Activated CD4-positive, alpha-beta memory T cell treated with anti-CD3 and anti-CD28 coated beads, Interleukin-2, amount 10 ng/mL, durations not matched to agents 7 days and 5 days (primary cell): ENCODE data around the gene TKTL1. TPM values are rescaled to one million over a fixed set of nuclear protein-coding genes. Genes with fewer than 3 reads are reported as not detected.
A peak's percentile ranks its signal among the peaks of the same experiment; 100 is the strongest.

Experiments
- CTCF ChIA-PET: fragments of 350-600 bp; sonication (Branson Sonifier 250); formaldehyde crosslinking; loops from one replicate; lab custom pipeline; 2021; ENCODE audit warnings: antibody characterized with exemption, inconsistent platforms; lab: Charles Lee
- POLR2A ChIA-PET: fragments of 350-600 bp; sonication (Branson Sonifier 250); formaldehyde crosslinking; loops from one replicate; lab custom pipeline; 2021; ENCODE audit warnings: antibody characterized with exemption; lab: Charles Lee
- DNase-seq: peaks from one replicate; pipeline ENCODE4 v3.0.0-alpha.2; 2020
- H3K27ac Mint-ChIP-seq: one replicate; pipeline ENCODE4 v1.8.0; 2021; ENCODE audit warnings: mild to moderate bottlenecking, mixed read lengths
- H3K27me3 Mint-ChIP-seq: one replicate; pipeline ENCODE4 v1.8.0; 2021; ENCODE audit warnings: mixed read lengths
- H3K36me3 Mint-ChIP-seq: one replicate; pipeline ENCODE4 v1.8.0; 2021; ENCODE audit warnings: low read depth, mixed read lengths
- H3K4me1 Mint-ChIP-seq: one replicate; pipeline ENCODE4 v1.8.0; 2021; ENCODE audit warnings: mixed read lengths
- H3K4me3 Mint-ChIP-seq: one replicate; pipeline ENCODE4 v1.8.0; 2021; ENCODE audit warnings: mild to moderate bottlenecking, mixed read lengths
- H3K9me3 Mint-ChIP-seq: one replicate; pipeline ENCODE4 v1.8.0; 2021; ENCODE audit warnings: mixed read lengths
- total RNA-seq, 2 experiments: library from RNA; stranded (reverse); gene quantifications; one replicate each; pipeline ENCODE4 v1.2.3, GENCODE V29; 2021

The TKTL1 gene
- total RNA-seq, 2 experiments from 2014 or later = 0.85 to 2.0 TPM

DNA sequence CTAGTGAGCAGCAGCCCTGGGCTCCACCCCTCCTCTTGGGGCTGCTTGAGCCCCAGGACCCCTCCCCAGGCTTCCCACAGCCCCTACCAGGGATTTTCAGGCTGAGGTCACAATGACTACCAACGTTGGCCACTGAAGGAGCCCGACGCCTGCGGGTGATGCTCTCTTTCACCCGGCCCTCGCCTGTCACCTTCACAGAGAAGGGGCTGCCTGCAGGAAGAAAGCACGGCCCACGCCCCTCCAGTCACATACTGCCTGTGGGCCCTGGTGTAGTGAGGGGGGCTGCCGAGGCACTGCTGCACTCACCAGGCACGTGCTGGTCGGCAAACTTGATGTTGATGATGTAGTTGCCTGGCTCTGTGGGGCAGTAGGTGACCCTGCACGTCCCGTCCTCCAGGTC is 56.9 kb downstream of the TKTL1 start:
- peak overlapping the region; percentile 13 for H3K4me3 Mint-ChIP-seq
- ChIA-PET POLR2A (interaction anchor here (1.0 to 1.7 kb wide), 5 partner anchors 8 to 29 kb away, joined by 3 to 7 read pairs (median 4); no protein-coding TSS in a partner anchor), CTCF (no interaction called here)
- no peaks in the 10 kb centered on the region for H3K27me3 Mint-ChIP-seq
- H3K4me1 Mint-ChIP-seq = peaks cover 82% of the 10 kb centered on the region
- DNase-seq = no peak
- no peaks in the 10 kb centered on the region for H3K9me3 Mint-ChIP-seq
- H3K27ac Mint-ChIP-seq = peak overlapping the region; percentile 85
- H3K36me3 Mint-ChIP-seq = peaks cover 51% of the 10 kb centered on the region

- peak overlapping the region; percentile 85 for H3K27ac Mint-ChIP-seq
- no peaks in the 10 kb centered on the region for H3K9me3 Mint-ChIP-seq
- POLR2A ChIA-PET = interaction anchor here (0.7 to 1.4 kb wide), 2 partner anchors 18 to 20 kb away, joined by 3 read pairs; no protein-coding TSS in a partner anchor
- CTCF ChIA-PET = no interaction called here
- peaks cover 54% of the 10 kb centered on the region for H3K36me3 Mint-ChIP-seq
- DNase-seq = no peak
- H3K27me3 Mint-ChIP-seq = no peaks in the 10 kb centered on the region
- peaks cover 83% of the 10 kb centered on the region for H3K4me1 Mint-ChIP-seq
- H3K4me3 Mint-ChIP-seq = no peak overlapping the region
Measured at GRCh38 chrX:154353172-154353843, 57.7 kb downstream of the TKTL1 start.

DNA sequence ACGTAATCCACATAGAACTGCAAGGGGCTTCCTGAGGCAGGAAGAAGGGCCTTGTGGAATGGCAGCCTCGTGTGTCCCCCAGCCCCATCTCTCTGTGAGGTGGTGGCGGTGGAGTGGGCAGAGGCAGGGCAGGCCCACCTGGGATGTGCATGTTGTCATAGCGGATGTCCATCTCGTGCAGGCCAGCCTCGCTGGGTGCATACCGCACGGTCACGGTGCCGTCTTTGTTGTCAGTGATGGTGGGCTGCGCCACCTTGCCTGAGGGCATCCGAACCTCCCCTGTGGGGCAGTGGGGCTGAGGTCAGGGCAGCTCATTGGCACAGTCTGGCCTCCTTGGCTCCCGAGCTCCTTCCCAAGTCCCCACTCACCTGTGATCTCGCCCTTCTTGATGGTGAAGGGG is 58.4 kb downstream of the TKTL1 start:
- no peaks in the 10 kb centered on the region for H3K27me3 Mint-ChIP-seq
- CTCF ChIA-PET = no interaction called here
- DNase-seq = no peak
- POLR2A ChIA-PET = interaction anchor here (1.4 to 2.4 kb wide), 2 partner anchors 11 to 19 kb away, joined by 3 to 7 read pairs; no protein-coding TSS in a partner anchor
- peaks cover 86% of the 10 kb centered on the region for H3K4me1 Mint-ChIP-seq
- H3K4me3 Mint-ChIP-seq = no peak overlapping the region
- no peaks in the 10 kb centered on the region for H3K9me3 Mint-ChIP-seq
- peak overlapping the region; percentile 85 for H3K27ac Mint-ChIP-seq
- peaks cover 59% of the 10 kb centered on the region for H3K36me3 Mint-ChIP-seq

DNA sequence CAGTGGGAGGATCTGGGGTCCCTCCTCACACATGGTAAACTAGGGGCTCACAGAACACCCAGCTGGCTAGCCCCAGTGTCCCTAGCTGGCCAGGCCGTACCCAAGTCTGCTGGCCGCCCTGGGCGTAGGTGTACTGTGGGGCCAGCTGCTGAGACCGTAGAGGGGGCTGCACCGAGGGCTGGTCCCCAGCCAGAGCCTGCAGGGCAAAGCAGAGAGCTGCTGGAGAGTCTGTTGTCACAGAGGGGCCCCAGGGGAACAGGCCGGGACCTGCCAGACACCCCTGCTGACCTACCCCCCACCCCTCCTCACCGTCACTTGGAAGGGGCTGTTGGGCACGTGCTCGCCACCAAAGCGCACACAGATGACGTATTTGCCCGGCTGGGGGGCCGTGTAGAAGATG is 58.9 kb downstream of the TKTL1 start:
- no peak overlapping the region for H3K4me3 Mint-ChIP-seq
- no peaks in the 10 kb centered on the region for H3K9me3 Mint-ChIP-seq
- ChIA-PET POLR2A (interaction anchor here (1.2 to 2.4 kb wide), 2 partner anchors 9 to 11 kb away, joined by 5 to 7 read pairs; no protein-coding TSS in a partner anchor), CTCF (no interaction called here)
- DNase-seq = no peak
- H3K27ac Mint-ChIP-seq = peak overlapping the region; percentile 16
- peaks cover 82% of the 10 kb centered on the region for H3K4me1 Mint-ChIP-seq
- no peaks in the 10 kb centered on the region for H3K27me3 Mint-ChIP-seq
- peaks cover 60% of the 10 kb centered on the region for H3K36me3 Mint-ChIP-seq

GRCh38 chrX:154355094-154355775 is 59.6 kb downstream of the TKTL1 start:
- no peak for DNase-seq
- POLR2A ChIA-PET = interaction anchor here (1.2 to 2.4 kb wide), 2 partner anchors 9 to 10 kb away, joined by 5 to 7 read pairs; no protein-coding TSS in a partner anchor
- H3K4me3 Mint-ChIP-seq = no peak overlapping the region
- H3K36me3 Mint-ChIP-seq = peaks cover 54% of the 10 kb centered on the region
- peaks cover 78% of the 10 kb centered on the region for H3K4me1 Mint-ChIP-seq
- CTCF ChIA-PET = no interaction called here
- no peaks in the 10 kb centered on the region for H3K9me3 Mint-ChIP-seq
- no peaks in the 10 kb centered on the region for H3K27me3 Mint-ChIP-seq
- H3K27ac Mint-ChIP-seq = no peak overlapping the region

GRCh38 chrX:154355776-154356140 is 60.2 kb downstream of the TKTL1 start:
- Mint-ChIP-seq H3K4me1 (peaks cover 74% of the 10 kb centered on the region), H3K27ac (no peak overlapping the region), H3K27me3 (no peaks in the 10 kb centered on the region), H3K4me3 (no peak overlapping the region), H3K36me3 (peaks cover 54% of the 10 kb centered on the region), H3K9me3 (no peaks in the 10 kb centered on the region)
- DNase-seq = no peak
- ChIA-PET CTCF (no interaction called here), POLR2A (interaction anchor here (1.2 to 2.4 kb wide), 2 partner anchors 8 to 10 kb away, joined by 5 to 7 read pairs; no protein-coding TSS in a partner anchor)

- peaks cover 73% of the 10 kb centered on the region for H3K4me1 Mint-ChIP-seq
- ChIA-PET POLR2A (interaction anchor here (3.1 kb wide), 1 partner anchor 12 kb away, joined by 23 read pairs; no protein-coding TSS in a partner anchor), CTCF (no interaction called here)
- peak overlapping the region; percentile 40 for H3K27ac Mint-ChIP-seq
- H3K36me3 Mint-ChIP-seq = peaks cover 55% of the 10 kb centered on the region
- no peaks in the 10 kb centered on the region for H3K9me3 Mint-ChIP-seq
- no peaks in the 10 kb centered on the region for H3K27me3 Mint-ChIP-seq
- no peak for DNase-seq
- H3K4me3 Mint-ChIP-seq = no peak overlapping the region
Measured at GRCh38 chrX:154356596-154356995, 61.0 kb downstream of the TKTL1 start.

GRCh38 chrX:154357205-154357604 is 61.6 kb downstream of the TKTL1 start:
- H3K36me3 Mint-ChIP-seq = peaks cover 55% of the 10 kb centered on the region
- H3K27me3 Mint-ChIP-seq = no peaks in the 10 kb centered on the region
- no peak for DNase-seq
- H3K27ac Mint-ChIP-seq = no peak overlapping the region
- ChIA-PET CTCF (no interaction called here), POLR2A (interaction anchor here (1.2 to 3.1 kb wide), 2 partner anchors 9 to 12 kb away, joined by 3 to 23 read pairs; no protein-coding TSS in a partner anchor)
- H3K4me3 Mint-ChIP-seq = no peak overlapping the region
- H3K9me3 Mint-ChIP-seq = no peaks in the 10 kb centered on the region
- H3K4me1 Mint-ChIP-seq = peaks cover 73% of the 10 kb centered on the region

- no peak overlapping the region for H3K4me3 Mint-ChIP-seq
- no peaks in the 10 kb centered on the region for H3K27me3 Mint-ChIP-seq
- H3K27ac Mint-ChIP-seq = no peak overlapping the region
- no peaks in the 10 kb centered on the region for H3K9me3 Mint-ChIP-seq
- peaks cover 69% of the 10 kb centered on the region for H3K4me1 Mint-ChIP-seq
- ChIA-PET CTCF (no interaction called here), POLR2A (interaction anchor here (1.2 to 3.1 kb wide), 3 partner anchors 8 to 11 kb away, joined by 3 to 23 read pairs (median 6); no protein-coding TSS in a partner anchor)
- DNase-seq = no peak
- peaks cover 57% of the 10 kb centered on the region for H3K36me3 Mint-ChIP-seq
Measured at GRCh38 chrX:154358011-154358410, 62.4 kb downstream of the TKTL1 start.

- H3K4me3 Mint-ChIP-seq = no peak overlapping the region
- CTCF ChIA-PET = no interaction called here
- POLR2A ChIA-PET = interaction anchor here (1.7 to 3.1 kb wide), 2 partner anchors 10 kb away, joined by 6 to 23 read pairs; no protein-coding TSS in a partner anchor
- no peak for DNase-seq
- H3K4me1 Mint-ChIP-seq = peaks cover 63% of the 10 kb centered on the region
- no peaks in the 10 kb centered on the region for H3K9me3 Mint-ChIP-seq
- H3K36me3 Mint-ChIP-seq = peaks cover 53% of the 10 kb centered on the region
- H3K27ac Mint-ChIP-seq = peak overlapping the region; percentile 56
- H3K27me3 Mint-ChIP-seq = no peaks in the 10 kb centered on the region
Measured at GRCh38 chrX:154358829-154359228, 63.2 kb downstream of the TKTL1 start.

GRCh38 chrX:154359362-154360154 is 64.0 kb downstream of the TKTL1 start:
- ChIA-PET CTCF (no interaction called here), POLR2A (interaction anchor here (1.4 to 3.1 kb wide), 3 partner anchors 8 to 10 kb away, joined by 4 to 23 read pairs (median 6); no protein-coding TSS in a partner anchor)
- no peaks in the 10 kb centered on the region for H3K27me3 Mint-ChIP-seq
- peaks cover 48% of the 10 kb centered on the region for H3K36me3 Mint-ChIP-seq
- no peaks in the 10 kb centered on the region for H3K9me3 Mint-ChIP-seq
- H3K4me1 Mint-ChIP-seq = peaks cover 61% of the 10 kb centered on the region
- no peak overlapping the region for H3K27ac Mint-ChIP-seq
- no peak overlapping the region for H3K4me3 Mint-ChIP-seq
- DNase-seq = no peak

DNA sequence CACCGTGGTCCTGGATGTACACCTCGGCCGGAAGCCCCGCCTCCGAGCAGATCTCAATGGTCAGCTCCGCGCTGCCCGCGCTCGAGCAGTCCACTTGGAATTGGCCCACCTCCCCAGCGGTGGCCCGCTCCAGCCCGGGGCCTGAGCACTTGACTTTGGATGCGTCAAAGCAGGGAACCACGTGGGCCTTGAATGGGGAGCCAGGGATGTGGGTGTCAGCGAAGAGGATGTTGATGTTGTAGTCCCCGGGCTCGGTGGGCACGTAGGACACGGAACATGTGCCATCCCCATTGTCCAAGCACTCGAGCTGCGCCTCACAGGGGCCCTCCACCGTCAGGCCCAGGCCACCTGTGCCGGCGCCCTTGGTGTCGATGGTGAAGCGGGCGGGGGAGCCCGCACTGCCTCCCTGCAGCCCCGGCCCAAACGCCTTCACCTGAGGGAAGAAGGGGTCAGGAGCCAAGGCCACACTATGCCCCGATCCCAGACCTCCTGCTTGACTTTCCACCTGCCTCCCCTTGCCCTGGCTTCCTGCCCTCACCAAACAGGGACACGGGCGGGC is 64.6 kb downstream of the TKTL1 start:
- Mint-ChIP-seq H3K36me3 (peaks cover 52% of the 10 kb centered on the region), H3K27me3 (no peaks in the 10 kb centered on the region), H3K9me3 (no peaks in the 10 kb centered on the region), H3K4me3 (no peak overlapping the region), H3K27ac (no peak overlapping the region), H3K4me1 (peaks cover 62% of the 10 kb centered on the region)
- DNase-seq = no peak
- POLR2A ChIA-PET = interaction anchor here (0.7 to 1.4 kb wide), 2 partner anchors 8 to 181 kb away, joined by 3 to 4 read pairs; no protein-coding TSS in a partner anchor
- CTCF ChIA-PET = no interaction called here
